Fibroblast of gingiva (primary cell): ENCODE results near the gene PLXNA4.

ENCODE experiments used
- DNase-seq: peaks from one replicate; pipeline ENCODE4 v3.0.0-alpha.2; 2011; ENCODE audit warnings: low read depth

PLXNA4 gene

DNA sequence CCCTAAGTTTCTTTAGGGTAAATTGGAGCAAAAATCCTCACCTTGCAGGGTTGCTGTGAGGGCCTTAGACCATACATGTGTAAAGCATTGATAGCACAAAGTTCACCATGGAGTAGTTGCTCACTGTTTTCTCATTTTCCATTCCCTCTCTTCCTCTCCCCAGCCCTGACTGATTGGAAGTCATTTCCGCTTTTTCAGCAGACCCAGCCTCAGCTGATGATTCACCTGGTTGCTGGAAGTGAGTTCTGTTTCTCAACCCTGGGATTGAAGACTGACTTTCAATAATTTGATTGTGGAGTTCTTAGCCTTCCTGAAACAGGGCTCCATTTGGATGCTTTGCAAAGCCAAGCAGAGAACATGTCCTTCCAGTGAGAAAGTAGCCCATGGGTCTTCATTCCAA is 107.0 kb downstream of the PLXNA4 start:
- no peak for DNase-seq

GRCh38 chr7:132466367-132466766 is 109.9 kb downstream of the PLXNA4 start:
- no peak for DNase-seq

GRCh38 chr7:132465516-132465915 is 110.8 kb downstream of the PLXNA4 start:
- DNase-seq: no peak

DNA sequence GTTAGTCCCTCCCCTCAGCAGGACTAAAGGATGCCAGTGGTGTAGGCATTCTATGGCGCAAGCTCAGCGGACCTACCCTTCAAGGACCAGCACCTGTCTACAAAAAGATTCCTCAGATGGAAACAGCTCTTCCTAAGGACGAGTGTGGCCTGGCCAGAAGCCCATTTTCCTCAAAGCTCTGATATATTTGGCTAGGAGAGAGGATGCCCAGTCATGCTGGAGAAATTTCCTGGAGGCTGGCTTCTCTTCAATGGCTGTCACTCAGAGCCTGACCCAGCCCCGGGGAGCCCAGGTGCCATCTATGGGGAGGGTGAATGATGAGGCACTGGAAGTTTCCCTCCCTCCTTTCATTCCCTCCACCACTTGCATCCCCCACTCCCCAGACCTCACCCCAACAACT is 111.5 kb downstream of the PLXNA4 start:
- DNase-seq: no peak

GRCh38 chr7:132463922-132464321 is 112.3 kb downstream of the PLXNA4 start:
- no peak for DNase-seq

GRCh38 chr7:132462478-132462877 is 113.8 kb downstream of the PLXNA4 start:
- DNase-seq: no peak

DNA sequence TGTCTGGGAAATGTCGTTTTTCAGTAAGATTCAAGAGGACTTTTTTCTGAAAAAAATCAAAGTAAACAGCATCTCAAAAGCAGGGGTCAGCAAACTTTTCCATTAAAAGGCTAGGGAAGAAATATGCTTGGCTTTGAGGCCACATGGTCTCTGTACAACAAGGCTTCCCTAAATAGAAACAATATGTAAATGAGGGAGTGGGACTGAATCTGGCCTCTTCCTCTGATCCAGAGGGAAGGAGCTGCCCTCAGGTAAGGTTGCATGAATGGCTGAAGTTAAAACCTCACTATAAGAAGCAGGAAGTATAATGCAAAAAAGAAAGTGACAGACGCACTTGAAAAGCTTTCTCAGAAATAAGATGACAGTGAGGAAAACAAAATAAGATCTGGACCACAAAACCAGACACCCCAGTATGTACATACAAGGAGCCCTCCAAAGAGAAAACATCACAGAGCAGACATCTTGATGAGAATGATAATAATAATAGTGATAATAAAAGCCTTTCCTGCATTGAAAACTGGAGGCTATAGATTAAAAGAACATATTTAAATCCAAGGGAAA is 115.2 kb downstream of the PLXNA4 start:
- no peak for DNase-seq

DNA sequence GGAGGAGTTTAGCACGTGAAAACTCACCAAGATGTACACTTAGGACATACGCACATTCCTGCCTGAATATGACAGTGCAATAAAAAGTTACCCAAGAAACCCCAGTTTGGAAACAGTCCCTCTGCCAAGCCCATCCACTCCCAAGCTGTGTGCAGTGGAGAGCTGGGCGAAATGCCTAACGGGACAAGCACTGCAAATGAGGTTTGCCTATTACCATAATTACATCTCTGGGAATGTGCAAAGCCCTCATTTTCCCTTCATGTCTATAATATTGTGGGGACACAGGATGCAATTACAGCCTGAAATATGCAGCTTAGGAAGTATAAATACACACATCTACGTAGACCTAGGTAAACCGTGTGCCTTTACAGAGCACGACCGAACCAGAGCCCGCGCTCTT is 117.5 kb downstream of the PLXNA4 start:
- no peak for DNase-seq

GRCh38 chr7:132457658-132458057 is 118.6 kb downstream of the PLXNA4 start:
- no peak for DNase-seq

DNA sequence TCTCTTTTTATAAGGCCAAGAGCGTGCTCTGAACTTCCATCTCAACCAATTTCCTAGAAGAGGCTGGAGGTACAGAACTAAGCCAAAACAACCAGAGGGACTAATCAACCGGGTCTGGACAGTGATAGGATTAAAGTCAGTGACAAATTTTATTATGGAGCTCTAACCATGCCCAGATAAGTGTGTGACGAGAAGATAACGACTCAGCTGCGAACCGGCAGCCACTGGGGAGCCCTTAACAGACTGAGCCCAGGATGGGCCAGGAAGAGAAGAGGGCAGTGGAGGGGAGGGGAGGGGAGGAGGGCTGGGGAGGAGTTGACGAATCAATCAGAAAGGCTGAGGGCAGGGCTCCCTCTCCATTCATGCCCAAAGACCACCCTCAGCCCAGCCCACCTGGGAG is 119.9 kb downstream of the PLXNA4 start:
- no peak for DNase-seq

- no peak for DNase-seq
Measured at GRCh38 chr7:132455378-132455777, 120.9 kb downstream of the PLXNA4 start.

- no peak for DNase-seq
Measured at GRCh38 chr7:132453826-132454225, 122.4 kb downstream of the PLXNA4 start.

DNA sequence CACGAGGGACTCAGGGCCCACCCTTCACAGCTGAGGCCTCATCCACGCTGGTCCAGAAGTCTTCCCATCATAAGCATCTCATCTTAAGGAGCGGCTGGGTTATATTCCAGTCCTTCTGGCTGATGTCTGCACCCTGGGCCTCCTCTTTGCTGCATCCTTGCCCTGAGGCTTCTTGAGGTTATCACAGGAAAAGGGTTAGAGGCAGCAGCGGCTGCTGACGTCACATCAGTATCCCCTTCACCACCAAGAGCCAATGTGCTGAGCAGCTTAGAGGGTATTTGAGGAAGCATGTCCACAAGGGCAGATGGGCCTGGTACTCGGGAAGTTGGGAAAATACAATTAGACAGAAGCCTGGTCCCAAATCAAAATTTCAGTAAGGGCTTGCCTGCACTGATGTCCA is 125.1 kb downstream of the PLXNA4 start:
- no peak for DNase-seq

- no peak for DNase-seq
Measured at GRCh38 chr7:132450696-132451095, 125.6 kb downstream of the PLXNA4 start.

DNA sequence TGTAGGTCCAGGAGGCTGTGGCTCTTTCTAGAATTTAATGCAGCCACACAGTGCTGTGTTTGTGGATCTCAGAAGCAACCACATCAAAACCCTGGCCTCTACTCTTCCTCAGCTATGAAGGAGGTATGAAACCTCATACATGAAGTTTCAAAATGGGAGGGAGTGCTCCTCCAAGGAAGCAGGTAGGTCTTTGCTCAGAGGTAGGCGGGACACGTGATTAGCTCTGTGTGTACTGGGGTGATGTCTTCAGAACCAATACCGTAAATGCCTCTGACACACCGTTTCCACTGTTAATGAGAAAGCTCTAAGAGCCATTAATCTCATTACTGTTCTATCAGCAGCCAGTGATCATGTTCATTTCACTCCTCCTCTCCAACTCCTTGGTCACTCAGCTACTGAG is 126.1 kb downstream of the PLXNA4 start:
- DNase-seq: no peak

GRCh38 chr7:132446666-132447278 is 129.5 kb downstream of the PLXNA4 start:
- DNase-seq: no peak

- no peak for DNase-seq
Measured at GRCh38 chr7:132446260-132446659, 130.0 kb downstream of the PLXNA4 start.

DNA sequence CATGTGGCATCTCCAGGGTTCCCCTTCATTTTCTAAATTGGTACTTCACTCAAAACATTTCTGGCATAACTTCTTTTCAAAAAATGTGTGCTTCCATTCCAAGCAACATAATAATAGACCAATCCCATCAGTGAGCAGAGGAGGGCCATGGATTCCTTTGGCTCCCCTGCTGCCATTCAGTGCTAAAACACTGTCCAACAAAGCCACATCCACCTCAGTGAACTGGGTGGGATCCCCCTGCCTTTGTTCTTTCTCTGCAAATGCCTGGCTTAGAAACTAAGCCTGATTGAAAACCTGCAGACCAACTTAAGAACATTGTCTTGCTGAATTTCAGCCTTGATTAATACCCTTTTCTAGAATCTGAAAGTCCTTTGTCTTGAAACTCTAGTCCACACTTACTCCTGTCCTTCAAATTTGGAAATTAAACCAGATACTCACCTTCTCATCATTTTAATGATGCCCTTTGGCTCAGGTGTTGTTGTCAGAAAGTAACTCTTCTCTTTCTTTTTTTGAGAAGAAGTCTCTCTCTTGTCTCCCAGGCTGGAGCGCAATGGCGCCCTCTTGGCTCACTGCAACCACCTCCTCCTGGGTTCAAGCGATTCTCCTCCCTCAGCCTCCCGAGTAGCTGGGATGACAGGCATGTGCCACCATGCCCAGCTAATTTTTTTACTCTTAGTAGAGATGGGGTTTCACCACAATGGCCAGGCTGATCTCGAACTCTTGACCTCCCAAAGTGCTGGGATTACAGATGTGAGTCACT is 132.3 kb downstream of the PLXNA4 start:
- no peak for DNase-seq

- no peak for DNase-seq
Measured at GRCh38 chr7:132441935-132442334, 134.3 kb downstream of the PLXNA4 start.

DNA sequence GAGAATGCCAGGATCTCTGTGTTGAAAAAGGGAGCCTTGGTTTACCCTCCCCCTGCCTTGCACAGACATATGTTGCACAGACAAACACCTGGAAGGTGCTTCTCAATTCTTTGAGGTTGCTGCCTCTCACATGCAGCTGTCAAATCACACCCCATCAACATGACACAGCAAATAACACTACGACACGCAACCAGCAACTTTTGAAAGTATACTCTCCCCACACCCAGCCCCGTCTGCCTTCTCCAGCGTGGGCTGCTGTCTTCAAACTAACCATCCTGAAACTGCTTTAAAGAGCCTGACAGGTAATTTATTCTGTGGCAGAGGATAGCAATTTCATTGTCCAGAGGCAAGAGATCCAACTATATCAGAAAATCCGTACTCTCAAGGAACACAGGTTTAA is 136.1 kb downstream of the PLXNA4 start:
- no peak for DNase-seq

GRCh38 chr7:132438926-132439325 is 137.3 kb downstream of the PLXNA4 start:
- DNase-seq: no peak

DNA sequence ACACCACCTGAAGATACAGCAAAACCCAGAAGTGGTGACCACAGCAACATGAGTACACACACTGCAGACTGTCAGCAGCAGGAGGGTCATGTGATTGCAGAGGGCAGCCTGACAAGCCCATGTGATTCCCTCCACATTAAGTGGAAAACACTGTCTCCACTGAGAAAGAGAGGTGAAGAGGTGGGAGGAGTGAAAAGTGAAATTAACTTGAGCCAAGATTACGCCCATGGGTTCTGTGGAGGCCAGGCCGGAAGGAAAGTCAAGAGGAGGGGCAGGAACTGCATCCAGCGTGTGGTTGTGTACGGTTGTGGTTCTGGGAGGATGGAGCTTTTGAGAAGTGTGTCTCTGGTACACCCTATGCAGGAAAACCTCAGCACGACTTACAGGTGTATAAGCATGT is 138.5 kb downstream of the PLXNA4 start:
- DNase-seq: no peak

DNA sequence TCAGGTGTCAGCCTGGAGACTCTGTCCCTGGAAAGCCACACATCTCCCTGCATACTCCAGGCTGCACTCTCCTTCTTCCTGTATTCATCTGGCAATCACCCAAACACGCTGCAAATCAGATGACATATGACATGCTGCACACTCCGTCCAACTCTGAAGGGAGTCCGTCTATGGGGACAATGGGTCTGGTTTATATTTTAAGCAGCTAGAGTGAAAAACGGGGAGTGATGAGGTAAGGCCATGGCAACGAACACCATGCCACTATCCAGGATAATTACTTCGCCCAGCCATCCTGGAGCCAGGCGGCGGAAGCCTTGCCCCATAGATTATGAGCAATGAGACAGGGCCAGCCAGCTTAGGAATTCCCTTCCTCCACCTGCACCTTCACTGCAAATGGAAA is 140.1 kb downstream of the PLXNA4 start:
- DNase-seq: no peak
